Left forelimb (tissue), 1 donor: Measurements from ENCODE around the gene CYB561A3.

Experiments used
- DNase-seq: peaks from one replicate; pipeline ENCODE4 v3.0.0-alpha.2; 2018; ENCODE audit warnings: low spot score

The CYB561A3 gene

GRCh38 chr11:61325649-61326414 lies 35.9 kb downstream of the CYB561A3 start:
- DNase-seq, result no peak

- no peak for DNase-seq
Observed at GRCh38 chr11:61315260-61315659, 46.4 kb downstream of the CYB561A3 start.

GRCh38 chr11:61310749-61311148 lies 50.9 kb downstream of the CYB561A3 start:
- DNase-seq, result no peak

- no peak for DNase-seq
Observed at GRCh38 chr11:61309739-61310138, 51.9 kb downstream of the CYB561A3 start.

GRCh38 chr11:61309141-61309540 lies 52.5 kb downstream of the CYB561A3 start:
- no peak for DNase-seq

GRCh38 chr11:61307354-61307753 lies 54.3 kb downstream of the CYB561A3 start:
- no peak for DNase-seq

GRCh38 chr11:61306221-61306620 lies 55.5 kb downstream of the CYB561A3 start:
- DNase-seq, result no peak

- DNase-seq, result no peak
Observed at GRCh38 chr11:61305417-61305816, 56.3 kb downstream of the CYB561A3 start.

- no peak for DNase-seq
Observed at GRCh38 chr11:61303725-61304124, 58.0 kb downstream of the CYB561A3 start.

GRCh38 chr11:61302550-61302949 lies 59.1 kb downstream of the CYB561A3 start:
- no peak for DNase-seq
